IPS DF 6.9 (cell line): ENCODE measurements around the gene C2CD2L.
"Not testable (repeated sequence)": the region's sequence is repeated elsewhere in the genome, so short reads cannot be mapped to it uniquely, and the experiment has no call there.

ENCODE experiments used
- DNase-seq: peaks from one replicate; pipeline ENCODE4 v3.0.0-alpha.2; 2013; ENCODE audit warnings: low read depth, low spot score
- H3K27ac ChIP-seq: one replicate; pipeline ENCODE4 v1.5.1; 2013; ENCODE audit warnings: low read length, control low read depth
- H3K27me3 ChIP-seq: 2 replicates; pipeline ENCODE4 v1.6.1; 2013; ENCODE audit warnings: mild to moderate bottlenecking, low read length; ENCODE audit not compliant: control insufficient read depth, insufficient read depth
- H3K36me3 ChIP-seq: 2 replicates; pipeline ENCODE4 v1.6.1; 2013; ENCODE audit warnings: low read length; ENCODE audit not compliant: control insufficient read depth, insufficient read depth
- H3K4me1 ChIP-seq: 2 replicates; pipeline ENCODE4 v1.6.1; 2013; ENCODE audit warnings: low read length; ENCODE audit not compliant: control insufficient read depth, insufficient read depth
- H3K4me3 ChIP-seq: 2 replicates; pipeline ENCODE4 v1.5.1; 2013; ENCODE audit warnings: mild to moderate bottlenecking, low read length
- H3K9me3 ChIP-seq: 2 replicates; pipeline ENCODE4 v1.6.1; 2013; ENCODE audit warnings: low read length, inconsistent platforms; ENCODE audit not compliant: control insufficient read depth, insufficient read depth
- WGBS: extraction: QIAGEN DNeasy Blood & Tissue Kit; methylation state at CpG from one replicate; pipeline ENCODE4 v1.1.7; 2013; ENCODE audit warnings: mixed read lengths, missing lambda C conversion rate; ENCODE audit not compliant: insufficient read length, insufficient coverage; 5-methylcytosine and 5-hydroxymethylcytosine counted together

The C2CD2L gene

GRCh38 chr11:119093942-119094815, 13.0 kb upstream of the C2CD2L start:
- Histone ChIP-seq H3K4me1 (peaks cover 2% of the 10 kb centered on the region; the same call in 1 of the 2 replicates), H3K4me3 (peak overlapping the region; percentile 86), H3K27me3 (no peaks in the 10 kb centered on the region), H3K36me3 (peaks cover 24% of the 10 kb centered on the region), H3K27ac (no peak overlapping the region), H3K9me3 (no peaks in the 10 kb centered on the region)
- WGBS: no CpG with 5 or more reads among the region's 81 CpGs
- no peak for DNase-seq

- Histone ChIP-seq H3K4me1 (peaks cover 2% of the 10 kb centered on the region; the same call in 1 of the 2 replicates), H3K27me3 (no peaks in the 10 kb centered on the region), H3K36me3 (peaks cover 24% of the 10 kb centered on the region), H3K4me3 (peak overlapping the region; percentile 86), H3K27ac (no peak overlapping the region), H3K9me3 (no peaks in the 10 kb centered on the region)
- no CpG with 5 or more reads among the region's 19 CpGs for WGBS
- DNase-seq: no peak
These were observed 12.4 kb upstream of the C2CD2L start for GRCh38 chr11:119094816-119095065.

- Histone ChIP-seq H3K4me3 (peak overlapping the region; percentile 86), H3K4me1 (peaks cover 2% of the 10 kb centered on the region; the same call in 1 of the 2 replicates), H3K27me3 (no peaks in the 10 kb centered on the region), H3K36me3 (peaks cover 24% of the 10 kb centered on the region), H3K9me3 (no peaks in the 10 kb centered on the region), H3K27ac (no peak overlapping the region)
- peak; percentile 99 for DNase-seq
- WGBS: no CpG with 5 or more reads among the region's 79 CpGs
These were observed 11.9 kb upstream of the C2CD2L start for GRCh38 chr11:119095066-119095880.

GRCh38 chr11:119099711-119100110, 7.4 kb upstream of the C2CD2L start:
- peaks cover 9% of the 10 kb centered on the region; the same call in 1 of the 2 replicates for H3K36me3 ChIP-seq
- no peaks in the 10 kb centered on the region for H3K27me3 ChIP-seq
- H3K9me3 ChIP-seq: no peaks in the 10 kb centered on the region
- no peak overlapping the region for H3K27ac ChIP-seq
- H3K4me1 ChIP-seq: peaks cover 3% of the 10 kb centered on the region; the same call in 1 of the 2 replicates
- DNase-seq: no peak
- no peak overlapping the region for H3K4me3 ChIP-seq
- WGBS: no CpG with 5 or more reads among the region's 6 CpGs

GRCh38 chr11:119100246-119100970, 6.7 kb upstream of the C2CD2L start:
- Histone ChIP-seq H3K4me1 (peaks cover 3% of the 10 kb centered on the region; the same call in 1 of the 2 replicates), H3K4me3 (peak overlapping the region; percentile 53; the same call in 1 of the 2 replicates), H3K9me3 (no peaks in the 10 kb centered on the region), H3K27me3 (no peaks in the 10 kb centered on the region), H3K36me3 (peaks cover 9% of the 10 kb centered on the region; the same call in 1 of the 2 replicates), H3K27ac (no peak overlapping the region)
- WGBS: no CpG with 5 or more reads among the region's 11 CpGs
- DNase-seq: no peak

- H3K27me3 ChIP-seq: no peaks in the 10 kb centered on the region
- H3K36me3 ChIP-seq: peaks cover 9% of the 10 kb centered on the region; the same call in 1 of the 2 replicates
- H3K27ac ChIP-seq: no peak overlapping the region
- peak overlapping the region; percentile 53 for H3K4me3 ChIP-seq
- WGBS: no CpG with 5 or more reads among the region's 29 CpGs
- no peaks in the 10 kb centered on the region for H3K9me3 ChIP-seq
- H3K4me1 ChIP-seq: peaks cover 3% of the 10 kb centered on the region; the same call in 1 of the 2 replicates
- no peak for DNase-seq
These were observed 6.0 kb upstream of the C2CD2L start for GRCh38 chr11:119100994-119101758.

GRCh38 chr11:119101759-119102423, 5.3 kb upstream of the C2CD2L start, which contains the start of gene DPAGT1:
TSS of gene DPAGT1 (minus strand) at chr11:119101853. CDS start at chr11:119101655, 198 bp downstream.
- WGBS: no CpG with 5 or more reads among the region's 32 CpGs
- H3K4me1 ChIP-seq: peaks cover 6% of the 10 kb centered on the region; the same call in 1 of the 2 replicates
- peak; percentile 97 for DNase-seq
- no peak within 1 kb of the TSS for H3K27ac ChIP-seq
- peak within 1 kb of the TSS; percentile 53 for H3K4me3 ChIP-seq
- peaks cover 7% of the 10 kb centered on the region; the same call in 1 of the 2 replicates for H3K36me3 ChIP-seq
- no peaks in the 10 kb centered on the region for H3K27me3 ChIP-seq
- no peaks in the 10 kb centered on the region for H3K9me3 ChIP-seq

GRCh38 chr11:119103161-119103664, 3.9 kb upstream of the C2CD2L start:
- H3K4me3 ChIP-seq, H3K9me3 ChIP-seq, H3K27me3 ChIP-seq, H3K4me1 ChIP-seq, H3K27ac ChIP-seq, H3K36me3 ChIP-seq, DNase-seq: not testable (repeated sequence)
- WGBS: no CpG with 5 or more reads among the region's 18 CpGs

- DNase-seq: no peak
- Histone ChIP-seq H3K4me1 (peaks cover 8% of the 10 kb centered on the region; the same call in 1 of the 2 replicates), H3K36me3 (no peaks in the 10 kb centered on the region), H3K9me3 (no peaks in the 10 kb centered on the region), H3K4me3 (no peak overlapping the region), H3K27me3 (peaks cover 4% of the 10 kb centered on the region; the same call in 1 of the 2 replicates), H3K27ac (no peak overlapping the region)
- WGBS: 100% methylated on average over 1 of the region's 4 CpGs
These were observed 3.4 kb upstream of the C2CD2L start for GRCh38 chr11:119103793-119104192.
